GM19240 (cell line): Measurements from ENCODE around the gene POMP.
"Not testable (repeated sequence)": the region's sequence is repeated elsewhere in the genome, so short reads cannot be mapped to it uniquely, and the experiment has no call there.

Source experiments
- DNase-seq: peaks from one replicate; pipeline ENCODE4 v3.0.0; 2011; ENCODE audit warnings: low spot score; ENCODE audit not compliant: insufficient read length

POMP gene

DNA sequence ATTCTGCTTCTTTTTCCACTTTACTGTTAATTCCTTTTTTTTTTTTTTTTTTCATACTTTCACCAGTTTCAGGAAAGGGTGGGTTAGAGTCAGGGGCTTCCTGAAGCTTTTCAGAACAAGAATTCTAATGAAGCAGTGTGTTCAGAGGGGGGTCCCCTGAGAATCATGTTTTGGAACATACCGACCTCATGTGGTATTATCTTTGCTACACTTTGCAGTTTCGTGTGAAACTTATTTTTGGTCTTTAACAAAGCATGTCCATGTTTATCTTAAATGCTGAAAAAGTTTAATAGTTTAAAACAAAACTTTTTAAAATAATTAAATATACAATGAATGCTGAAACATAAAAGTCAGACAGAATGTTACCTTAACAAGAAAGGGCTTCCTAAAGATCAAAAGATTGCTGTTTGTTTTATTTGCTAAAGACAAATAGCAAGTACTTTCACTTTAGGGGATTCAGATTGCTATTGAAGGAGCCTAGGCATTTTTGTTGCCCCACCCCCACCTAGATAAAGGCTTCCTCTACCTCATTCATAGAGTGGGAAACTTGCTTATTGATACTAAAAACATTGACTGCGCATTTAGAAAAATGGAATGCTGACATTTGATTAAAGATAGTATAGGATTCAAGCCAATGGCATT, 21.1 kb upstream of the POMP start:
- no peak for DNase-seq

DNA sequence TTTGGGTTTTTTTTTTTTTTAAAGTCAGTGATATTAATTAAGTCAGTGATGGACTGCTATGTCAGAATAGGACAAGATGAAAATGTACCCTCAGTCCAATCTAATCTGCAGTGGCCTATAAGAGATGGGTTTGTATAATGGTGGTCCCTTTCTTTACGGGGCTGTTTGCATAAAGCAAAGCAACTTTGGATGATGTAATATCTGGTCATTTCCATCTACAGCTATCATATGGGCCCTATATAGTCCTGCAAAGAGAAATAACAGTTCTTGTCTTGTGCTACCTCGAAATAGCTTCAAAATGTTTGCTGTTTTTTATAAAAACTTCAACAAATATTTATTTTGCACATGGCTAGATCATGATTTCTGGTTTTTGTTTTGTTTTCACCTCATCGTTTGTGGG, 20.2 kb upstream of the POMP start:
- no peak for DNase-seq

DNA sequence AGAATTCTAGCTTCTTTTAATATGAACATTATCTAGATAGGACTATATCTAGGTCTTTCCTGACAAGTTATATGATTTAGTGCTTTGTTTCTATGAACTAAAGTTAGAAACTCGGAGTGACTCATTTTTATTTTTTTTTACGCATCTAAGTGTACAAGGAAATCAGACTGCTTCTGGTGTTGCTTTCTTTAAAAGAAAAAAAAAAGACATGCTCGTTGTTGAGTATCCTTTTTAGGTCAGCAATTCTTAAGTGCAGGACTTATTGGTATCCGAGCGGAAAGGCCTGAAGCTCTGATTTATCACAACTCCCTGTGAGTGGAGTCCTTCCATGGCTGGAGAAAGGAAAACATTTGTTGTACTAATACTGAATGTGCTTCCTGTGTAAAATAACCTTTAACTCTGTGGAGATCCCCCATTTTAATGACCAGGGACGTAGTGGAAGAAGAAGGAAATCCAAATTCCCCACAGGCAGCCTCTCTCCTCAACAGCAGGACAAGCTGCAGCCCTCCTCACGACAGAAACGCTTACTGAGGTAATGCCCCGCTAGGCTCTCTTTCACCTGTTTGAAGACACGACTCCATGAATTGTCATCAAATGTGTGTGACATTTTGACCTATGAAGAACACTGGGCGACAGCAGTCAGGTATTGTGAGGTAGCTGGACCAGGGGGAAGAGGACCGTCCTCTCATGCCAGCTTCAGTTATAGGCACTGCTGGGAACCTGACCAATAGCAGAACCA, 17.9 kb upstream of the POMP start:
- DNase-seq, result no peak

DNA sequence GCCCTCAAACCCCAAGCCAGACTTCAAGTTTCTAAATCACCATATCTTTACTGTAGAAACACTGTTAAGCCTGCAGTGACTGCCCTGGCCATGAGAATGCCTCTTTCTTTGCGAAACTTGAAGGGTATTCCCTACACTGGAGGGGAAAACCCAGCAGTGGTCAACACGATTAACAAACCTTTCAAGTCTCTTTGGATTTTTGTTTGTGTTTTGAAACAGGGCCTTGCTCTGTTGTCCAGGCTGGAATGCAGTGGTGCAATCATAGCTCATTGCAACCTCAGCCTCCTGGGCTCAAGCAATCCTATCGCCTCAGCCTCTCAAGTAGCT, 17.4 kb upstream of the POMP start:
- DNase-seq, result no peak

DNA sequence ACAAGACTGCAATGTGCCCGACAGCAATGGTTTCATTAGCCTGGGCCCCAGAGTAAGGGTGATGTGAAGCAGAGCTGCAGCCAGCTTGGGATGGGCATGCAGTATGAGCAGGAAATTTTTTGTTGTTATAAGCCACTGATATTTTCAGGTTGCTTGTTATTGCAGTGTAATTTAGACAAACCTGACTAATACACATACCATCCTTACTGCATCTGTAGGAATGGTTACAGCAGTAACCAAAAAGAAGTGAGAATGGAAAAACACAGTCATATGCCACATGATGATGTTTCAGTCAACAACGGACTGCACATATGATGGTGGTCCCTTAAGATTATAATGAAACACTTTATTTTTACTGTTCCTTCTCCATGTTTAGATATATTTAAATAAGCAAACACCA, 8.6 kb upstream of the POMP start:
- DNase-seq, result no peak

DNA sequence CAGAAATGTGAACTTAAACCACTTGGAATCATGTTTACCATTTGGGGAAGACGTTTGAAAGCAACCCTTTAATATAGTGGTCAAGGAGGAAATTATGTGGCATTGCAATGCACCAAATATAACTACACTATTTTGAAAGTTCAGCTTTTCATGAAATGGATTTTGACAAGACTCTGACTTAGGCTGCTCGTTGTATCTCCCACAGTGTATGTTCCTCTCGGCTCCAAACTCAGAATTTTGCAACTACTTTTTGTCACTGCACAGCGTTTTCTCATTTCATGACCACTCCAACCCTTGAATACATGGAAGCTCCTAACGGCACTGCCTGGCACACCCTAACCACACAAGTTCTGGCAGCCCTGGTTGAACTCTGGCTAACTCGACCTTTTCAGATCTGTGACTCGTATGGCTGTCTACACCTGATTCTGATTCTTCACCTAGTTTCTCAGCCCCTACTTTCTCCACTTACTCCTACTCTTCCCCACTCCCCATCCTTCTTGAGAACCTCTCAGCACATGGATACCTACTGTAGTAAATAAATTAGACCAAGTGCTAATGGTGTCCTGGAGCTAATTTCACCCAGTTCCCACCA, 7.0 kb upstream of the POMP start:
- no peak for DNase-seq

DNA sequence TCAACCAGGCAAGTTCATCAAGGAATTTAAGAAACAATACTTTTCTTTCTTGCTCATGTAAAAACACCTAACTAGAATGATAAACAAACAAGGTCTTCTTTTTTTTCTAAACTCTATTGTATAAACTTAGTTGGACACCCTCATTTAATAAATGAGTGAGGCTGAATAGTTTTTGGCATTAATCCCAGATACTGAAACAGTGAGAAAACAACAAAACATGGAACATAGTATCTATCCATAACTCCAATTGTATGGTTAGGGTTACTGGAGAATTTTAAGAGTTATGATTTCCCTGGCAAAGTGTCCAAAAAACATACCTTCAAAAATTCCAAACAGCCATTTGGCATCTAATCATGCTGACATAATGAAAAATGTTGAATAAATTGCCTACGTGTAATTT, 5.8 kb upstream of the POMP start:
- DNase-seq, result no peak

DNA sequence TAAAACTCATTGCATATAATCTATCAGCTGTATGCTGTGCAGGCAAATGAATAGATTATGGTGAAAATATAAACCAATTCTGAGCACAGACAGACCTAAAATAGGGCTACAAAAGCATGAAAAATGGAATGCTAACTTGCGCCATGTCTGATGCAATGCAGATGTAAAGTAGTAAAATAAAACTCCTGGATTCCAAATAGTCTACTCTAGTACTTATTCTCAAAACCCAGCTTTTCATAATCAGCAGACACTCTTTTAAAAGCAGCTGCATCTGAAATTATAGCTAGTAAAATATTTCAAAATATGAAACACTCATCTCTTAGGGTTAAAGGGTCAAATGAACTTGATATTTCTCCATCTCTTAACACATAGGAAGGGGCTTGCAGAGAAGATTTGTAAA, 4.7 kb upstream of the POMP start:
- DNase-seq, result no peak

DNA sequence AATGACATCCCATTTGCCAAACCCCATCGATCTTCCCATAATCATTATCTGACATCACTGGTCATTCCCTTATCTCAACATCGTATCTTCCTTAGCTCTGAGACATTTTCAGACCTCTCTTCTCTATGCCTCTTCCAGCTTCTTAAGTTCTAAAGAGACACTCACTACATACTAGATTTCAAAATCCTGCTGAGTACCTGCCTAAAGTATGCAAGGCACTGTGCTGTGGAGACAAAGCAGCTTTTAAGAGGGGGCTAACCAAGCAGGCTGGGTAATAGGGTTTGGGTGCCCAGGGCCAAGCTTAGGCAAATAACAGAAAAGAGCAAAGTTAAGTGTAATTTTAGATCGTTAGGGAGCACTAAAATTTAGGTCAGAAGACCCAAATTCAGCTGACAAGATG, 3.4 kb upstream of the POMP start:
- DNase-seq, result no peak

DNA sequence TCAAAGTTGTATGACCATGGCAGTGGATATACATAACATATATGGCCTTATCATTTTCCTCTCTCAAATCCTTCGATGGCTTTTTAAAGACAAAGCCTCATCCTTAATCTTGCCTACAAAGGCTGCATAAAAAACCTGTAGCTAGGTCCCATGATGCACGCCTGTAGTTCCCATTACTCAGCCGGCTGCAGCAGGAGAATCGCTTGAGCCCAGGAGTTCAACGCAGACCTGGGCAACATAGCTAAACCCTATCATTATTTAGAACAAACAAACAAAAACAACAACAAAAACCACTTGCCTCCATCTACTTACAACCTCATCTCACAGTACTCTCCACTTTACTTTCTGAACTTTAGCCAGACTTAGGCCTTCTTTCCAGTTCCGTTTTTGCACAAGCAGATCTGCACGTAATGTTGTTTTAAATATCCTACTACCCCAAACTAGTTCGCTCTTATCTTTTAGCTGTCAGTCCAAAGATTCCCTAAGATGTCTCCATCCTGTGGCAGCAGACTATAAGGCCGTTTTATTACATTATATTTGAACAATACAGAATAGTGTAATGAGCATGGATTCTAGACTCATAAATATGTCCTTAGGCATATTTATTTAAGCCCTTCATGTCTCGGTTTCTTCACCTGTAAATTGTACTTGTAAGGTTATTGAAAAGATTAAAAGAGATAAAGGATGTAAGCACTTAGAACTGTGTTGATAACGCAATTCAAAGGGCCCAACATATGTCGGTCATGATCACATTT, 969 bp upstream of the POMP start:
- no peak for DNase-seq

DNA sequence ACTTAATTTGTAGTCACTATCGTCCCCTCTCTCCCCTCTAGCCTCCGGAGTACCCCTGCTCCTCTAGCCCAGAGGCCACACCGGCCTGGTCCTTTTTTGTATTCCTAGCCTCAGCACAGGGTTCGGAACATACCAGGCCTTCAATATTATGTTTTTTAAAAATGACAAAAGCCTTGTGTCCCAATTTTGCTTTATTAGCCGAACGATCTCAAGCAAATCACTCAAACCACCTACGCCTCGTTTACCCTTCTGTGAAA, 463 bp upstream of the POMP start:
- DNase-seq, result no peak

DNA sequence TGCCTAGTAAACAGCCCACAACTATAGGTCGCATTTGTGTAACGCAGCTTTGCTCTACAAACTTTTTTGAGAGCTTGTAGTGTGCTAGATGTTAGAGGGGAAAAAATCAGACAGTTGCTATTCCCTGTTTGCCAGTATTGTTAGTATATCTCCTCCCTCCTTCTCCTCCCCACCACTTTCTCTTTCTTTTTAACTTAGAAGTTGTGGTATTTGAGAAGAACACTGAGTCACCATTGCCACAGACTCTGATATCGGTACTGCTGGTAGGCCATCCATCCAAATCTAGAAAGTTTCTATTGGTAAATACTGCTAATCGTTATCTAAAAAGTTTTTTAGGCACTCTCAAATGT, 666 bp downstream of the POMP start:
- no peak for DNase-seq

DNA sequence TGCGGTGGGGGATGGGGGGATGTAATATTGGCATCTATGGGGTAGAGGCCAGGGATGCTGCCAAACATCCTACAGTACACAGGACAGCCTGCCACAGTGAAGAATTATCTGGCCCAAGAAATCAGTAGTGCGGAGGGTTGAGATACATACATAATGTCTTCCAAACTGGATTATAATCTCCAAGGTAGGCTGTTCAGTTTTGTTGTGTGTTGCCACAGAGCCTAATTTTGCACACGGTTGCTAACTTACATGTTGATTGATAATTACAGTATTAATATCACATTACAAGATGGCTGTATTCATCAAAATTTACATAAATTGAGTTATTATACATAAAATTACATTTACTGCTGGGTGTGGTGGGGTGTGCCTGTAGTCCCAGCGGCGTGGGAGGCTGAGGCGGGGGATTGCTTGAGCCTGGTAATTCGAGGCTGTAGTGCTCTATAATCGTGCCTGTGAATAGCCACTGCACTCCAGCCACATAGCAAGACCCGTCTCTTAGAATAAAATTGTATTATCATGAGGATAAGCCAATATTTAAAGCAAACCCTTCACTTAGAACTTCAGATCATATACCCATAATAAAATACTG, 8.1 kb downstream of the POMP start:
- DNase-seq, result no peak

DNA sequence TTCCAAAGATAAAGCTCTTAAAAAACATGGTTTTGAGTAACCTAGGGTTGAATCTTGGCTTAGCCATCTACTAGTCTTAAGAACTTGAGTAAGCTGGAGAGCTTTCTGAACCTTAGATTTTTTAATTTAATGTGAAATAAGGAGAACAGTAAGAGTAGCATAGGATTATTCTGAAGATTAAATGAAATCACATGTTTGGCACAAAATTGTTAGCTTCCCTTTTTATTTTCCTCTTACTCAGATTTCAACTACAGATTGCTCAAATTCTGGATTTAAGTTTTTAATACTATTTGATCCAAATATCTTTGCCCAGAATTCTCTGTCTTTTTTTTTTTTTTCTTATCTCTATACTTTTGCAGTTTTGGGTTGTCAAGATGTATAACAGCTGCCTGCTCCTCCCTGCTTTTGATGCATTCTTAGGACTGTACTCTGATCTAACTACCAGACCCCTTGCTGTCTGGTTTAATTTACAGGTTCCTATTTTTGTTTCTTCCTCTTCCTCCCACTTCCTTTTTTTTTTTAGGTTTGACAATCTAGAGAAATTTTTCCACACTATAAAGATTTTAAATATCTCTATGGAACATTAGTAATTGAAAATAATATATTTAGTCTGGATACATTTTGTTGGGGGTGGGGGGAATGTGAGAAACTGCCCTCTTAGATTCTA, 12.3 kb downstream of the POMP start:
- no peak for DNase-seq

DNA sequence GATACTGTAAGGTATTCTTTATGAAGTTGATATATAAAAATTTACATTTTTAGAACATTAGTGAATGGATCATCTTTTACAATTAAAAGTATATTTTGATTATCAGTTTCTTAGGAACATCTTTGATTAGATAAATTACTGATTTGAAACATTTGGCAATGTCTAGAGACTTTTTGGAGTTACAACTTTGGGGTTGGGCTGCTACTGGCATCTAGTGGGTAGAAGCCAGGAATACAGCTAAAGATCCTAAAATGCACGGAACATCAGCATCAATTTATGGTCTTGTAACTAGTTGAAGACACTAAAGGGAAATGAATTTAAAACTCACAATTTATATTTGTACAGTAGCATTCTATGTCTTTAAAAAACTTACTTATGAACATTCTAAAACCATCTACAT, 19.9 kb downstream of the POMP start:
- DNase-seq, result no peak

DNA sequence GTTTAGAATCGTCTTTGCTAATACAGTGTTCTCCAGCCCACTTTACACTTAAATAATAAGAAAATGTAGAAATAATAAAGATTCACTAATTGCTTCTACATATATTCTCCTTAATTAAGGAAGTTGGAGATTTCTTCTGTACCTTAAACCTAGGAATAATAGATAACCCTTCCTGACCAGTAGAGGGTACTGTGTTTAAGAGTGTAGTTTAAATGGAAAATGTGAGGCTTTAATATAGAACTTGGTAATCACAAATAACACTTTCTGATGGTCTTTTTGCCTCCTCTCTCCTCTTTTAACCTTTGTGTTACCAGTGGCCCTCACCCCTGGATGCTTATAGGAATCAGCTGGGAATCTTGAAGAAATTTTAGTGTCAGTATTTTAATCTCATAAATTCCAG, 20.7 kb downstream of the POMP start:
- no peak for DNase-seq

DNA sequence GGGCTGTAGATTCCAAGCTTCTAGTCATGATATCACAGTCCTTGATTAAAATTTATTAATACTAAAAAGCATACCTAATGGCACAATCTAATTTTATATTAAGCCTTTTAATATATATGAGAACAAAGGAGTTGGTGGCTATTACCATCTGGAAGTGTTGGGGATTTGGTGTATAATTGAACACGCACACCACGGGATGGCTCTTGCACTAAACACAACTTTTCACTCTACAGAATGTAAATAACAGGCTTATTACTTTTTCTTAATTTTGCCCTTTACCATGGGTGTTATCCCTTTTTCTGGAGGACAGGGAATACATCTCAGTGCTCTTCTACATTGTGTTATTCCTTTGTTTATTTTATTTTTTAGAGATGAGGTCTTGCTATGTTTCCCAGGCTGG, 21.6 kb downstream of the POMP start:
- no peak for DNase-seq

DNA sequence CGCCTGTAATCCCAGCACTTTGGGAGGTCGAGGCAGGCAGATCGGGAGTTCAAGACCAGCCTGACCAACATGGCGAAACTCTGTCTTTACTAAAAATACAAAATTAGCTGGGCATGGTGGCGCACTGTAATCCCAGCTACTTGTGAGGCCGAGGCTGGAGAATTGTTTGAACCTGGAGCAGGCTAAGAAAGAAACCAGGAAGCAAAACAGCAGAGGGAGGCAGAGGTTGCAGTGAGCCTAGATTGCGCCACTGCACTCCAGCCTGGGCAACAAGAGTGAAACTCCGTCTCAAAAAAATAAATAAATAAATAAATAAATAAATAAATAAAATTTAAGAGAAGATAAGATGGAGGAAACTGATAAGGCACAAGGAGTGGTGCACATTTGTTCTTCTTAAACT, 24.2 kb downstream of the POMP start:
- not testable (repeated sequence) for DNase-seq

DNA sequence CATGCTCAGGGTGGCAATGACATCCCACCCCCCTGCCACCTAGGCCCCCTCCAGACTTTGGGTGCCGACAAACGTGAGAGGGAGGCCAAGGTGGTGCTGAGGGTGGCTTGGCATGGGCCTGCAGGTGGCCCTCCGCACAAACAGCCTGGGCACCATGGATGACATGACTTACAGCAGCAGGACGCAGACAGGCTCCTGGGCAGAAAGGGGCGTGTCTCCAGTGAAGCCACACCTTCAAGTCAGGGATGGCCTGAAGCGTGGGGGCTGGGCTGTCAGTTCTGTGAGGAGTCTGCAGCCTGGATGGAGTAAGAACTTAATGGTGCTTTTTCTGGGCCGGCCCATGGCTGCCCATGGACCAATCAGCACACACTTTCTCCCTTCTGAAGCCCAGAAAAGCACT, 25.3 kb downstream of the POMP start:
- no peak for DNase-seq

DNA sequence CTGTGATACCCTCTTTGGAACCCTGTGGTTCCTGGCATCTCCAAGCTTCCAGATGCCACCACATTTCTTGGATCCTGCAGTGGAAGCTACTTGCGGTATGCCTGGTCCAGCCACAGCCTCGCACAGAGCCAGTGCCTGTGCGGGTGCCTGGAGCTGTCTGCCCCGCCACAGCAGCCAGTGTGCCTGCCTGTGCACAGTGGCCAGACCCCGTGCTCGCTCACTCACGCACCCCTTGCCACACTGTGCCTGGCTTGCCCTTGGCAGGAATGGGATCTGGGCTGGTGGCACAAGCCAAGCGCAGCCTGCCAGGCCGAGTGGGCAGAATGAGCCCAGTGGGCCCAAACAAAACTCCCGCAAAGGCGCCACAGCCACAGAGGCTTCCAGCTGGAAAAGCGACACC, 26.2 kb downstream of the POMP start:
- DNase-seq, result no peak

DNA sequence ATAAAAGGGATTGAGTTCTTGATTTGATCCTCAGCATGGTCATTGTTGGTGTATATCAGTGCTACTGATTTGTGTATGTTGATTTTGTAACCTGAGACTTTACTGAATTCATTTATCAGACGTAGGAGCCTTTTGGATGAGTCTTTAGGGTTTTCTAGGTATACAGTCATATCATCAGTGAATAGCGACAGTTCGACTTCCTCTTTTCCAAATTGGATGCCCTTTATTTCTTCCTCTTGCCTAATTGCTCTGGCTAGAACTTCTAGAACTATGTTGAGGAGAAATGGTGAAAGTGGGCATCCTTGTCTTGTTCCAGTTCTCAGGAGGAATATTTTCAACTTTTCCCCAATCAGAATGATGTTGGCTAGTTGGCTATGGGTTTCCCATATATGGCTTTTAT, 27.0 kb downstream of the POMP start:
- no peak for DNase-seq
